ENCODE measurements around the gene NT5C1B.

The NT5C1B gene

GRCh38 chr2:18614041-18614440 lies 24.7 kb upstream of the NT5C1B start:
- H3K27ac ChIP-seq (ENCODE audit: low read depth, low read length), result no peak overlapping the region
- H3K9ac ChIP-seq (ENCODE audit: low read length), result no peak overlapping the region
- H3K9me3 ChIP-seq (ENCODE audit: low read length), result no peaks in the 10 kb centered on the region
- no peaks in the 10 kb centered on the region for H3K27me3 ChIP-seq (ENCODE audit: control insufficient read depth in 1 of 2, insufficient read depth in 2 of 2, low read length in 2 of 2)
- no peaks in the 10 kb centered on the region for H3K4me1 ChIP-seq (ENCODE audit: insufficient read depth, low read length)
- H3K36me3 ChIP-seq (ENCODE audit: insufficient read depth, low read length), result no peaks in the 10 kb centered on the region
- H3K4me3 ChIP-seq (ENCODE audit: low read depth in 1 of 2, low read length in 2 of 2), result no peak overlapping the region

- Histone ChIP-seq H3K9ac (ENCODE audit: low read length) (no peak overlapping the region), H3K4me1 (ENCODE audit: insufficient read depth, low read length) (no peaks in the 10 kb centered on the region), H3K9me3 (ENCODE audit: low read length) (no peaks in the 10 kb centered on the region), H3K4me3 (ENCODE audit: low read depth in 1 of 2, low read length in 2 of 2) (no peak overlapping the region), H3K36me3 (ENCODE audit: insufficient read depth, low read length) (no peaks in the 10 kb centered on the region), H3K27ac (ENCODE audit: low read depth, low read length) (no peak overlapping the region), H3K27me3 (ENCODE audit: control insufficient read depth in 1 of 2, insufficient read depth in 2 of 2, low read length in 2 of 2) (no peaks in the 10 kb centered on the region)
Measured at GRCh38 chr2:18612133-18612532, 22.8 kb upstream of the NT5C1B start.

GRCh38 chr2:18611604-18612003 lies 22.2 kb upstream of the NT5C1B start:
- Histone ChIP-seq H3K27ac (ENCODE audit: low read depth, low read length) (no peak overlapping the region), H3K9me3 (ENCODE audit: low read length) (no peaks in the 10 kb centered on the region), H3K4me1 (ENCODE audit: insufficient read depth, low read length) (no peaks in the 10 kb centered on the region), H3K9ac (ENCODE audit: low read length) (no peak overlapping the region), H3K4me3 (ENCODE audit: low read depth in 1 of 2, low read length in 2 of 2) (no peak overlapping the region), H3K27me3 (ENCODE audit: control insufficient read depth in 1 of 2, insufficient read depth in 2 of 2, low read length in 2 of 2) (no peaks in the 10 kb centered on the region), H3K36me3 (ENCODE audit: insufficient read depth, low read length) (no peaks in the 10 kb centered on the region)

- no peaks in the 10 kb centered on the region for H3K4me1 ChIP-seq (ENCODE audit: insufficient read depth, low read length)
- no peaks in the 10 kb centered on the region for H3K9me3 ChIP-seq (ENCODE audit: low read length)
- no peaks in the 10 kb centered on the region for H3K27me3 ChIP-seq (ENCODE audit: control insufficient read depth in 1 of 2, insufficient read depth in 2 of 2, low read length in 2 of 2)
- H3K27ac ChIP-seq (ENCODE audit: low read depth, low read length), result no peak overlapping the region
- H3K4me3 ChIP-seq (ENCODE audit: low read depth in 1 of 2, low read length in 2 of 2), result no peak overlapping the region
- H3K9ac ChIP-seq (ENCODE audit: low read length), result no peak overlapping the region
- no peaks in the 10 kb centered on the region for H3K36me3 ChIP-seq (ENCODE audit: insufficient read depth, low read length)
Measured at GRCh38 chr2:18611184-18611583, 21.8 kb upstream of the NT5C1B start.

GRCh38 chr2:18610651-18611050 lies 21.3 kb upstream of the NT5C1B start:
- no peaks in the 10 kb centered on the region for H3K36me3 ChIP-seq (ENCODE audit: insufficient read depth, low read length)
- no peaks in the 10 kb centered on the region for H3K4me1 ChIP-seq (ENCODE audit: insufficient read depth, low read length)
- H3K27me3 ChIP-seq (ENCODE audit: control insufficient read depth in 1 of 2, insufficient read depth in 2 of 2, low read length in 2 of 2), result no peaks in the 10 kb centered on the region
- no peaks in the 10 kb centered on the region for H3K9me3 ChIP-seq (ENCODE audit: low read length)
- no peak overlapping the region for H3K9ac ChIP-seq (ENCODE audit: low read length)
- no peak overlapping the region for H3K4me3 ChIP-seq (ENCODE audit: low read depth in 1 of 2, low read length in 2 of 2)
- H3K27ac ChIP-seq (ENCODE audit: low read depth, low read length), result no peak overlapping the region

GRCh38 chr2:18610090-18610489 lies 20.7 kb upstream of the NT5C1B start:
- no peaks in the 10 kb centered on the region for H3K36me3 ChIP-seq (ENCODE audit: insufficient read depth, low read length)
- no peaks in the 10 kb centered on the region for H3K9me3 ChIP-seq (ENCODE audit: low read length)
- no peak overlapping the region for H3K9ac ChIP-seq (ENCODE audit: low read length)
- no peak overlapping the region for H3K4me3 ChIP-seq (ENCODE audit: low read depth in 1 of 2, low read length in 2 of 2)
- H3K27me3 ChIP-seq (ENCODE audit: control insufficient read depth in 1 of 2, insufficient read depth in 2 of 2, low read length in 2 of 2), result no peaks in the 10 kb centered on the region
- H3K4me1 ChIP-seq (ENCODE audit: insufficient read depth, low read length), result no peaks in the 10 kb centered on the region
- no peak overlapping the region for H3K27ac ChIP-seq (ENCODE audit: low read depth, low read length)

GRCh38 chr2:18605115-18605514 lies 15.7 kb upstream of the NT5C1B start:
- no peaks in the 10 kb centered on the region for H3K4me1 ChIP-seq (ENCODE audit: insufficient read depth, low read length)
- H3K9ac ChIP-seq (ENCODE audit: low read length), result no peak overlapping the region
- H3K36me3 ChIP-seq (ENCODE audit: insufficient read depth, low read length), result no peaks in the 10 kb centered on the region
- H3K4me3 ChIP-seq (ENCODE audit: low read depth in 1 of 2, low read length in 2 of 2), result no peak overlapping the region
- no peaks in the 10 kb centered on the region for H3K27me3 ChIP-seq (ENCODE audit: control insufficient read depth in 1 of 2, insufficient read depth in 2 of 2, low read length in 2 of 2)
- H3K9me3 ChIP-seq (ENCODE audit: low read length), result no peaks in the 10 kb centered on the region
- H3K27ac ChIP-seq (ENCODE audit: low read depth, low read length), result no peak overlapping the region

DNA sequence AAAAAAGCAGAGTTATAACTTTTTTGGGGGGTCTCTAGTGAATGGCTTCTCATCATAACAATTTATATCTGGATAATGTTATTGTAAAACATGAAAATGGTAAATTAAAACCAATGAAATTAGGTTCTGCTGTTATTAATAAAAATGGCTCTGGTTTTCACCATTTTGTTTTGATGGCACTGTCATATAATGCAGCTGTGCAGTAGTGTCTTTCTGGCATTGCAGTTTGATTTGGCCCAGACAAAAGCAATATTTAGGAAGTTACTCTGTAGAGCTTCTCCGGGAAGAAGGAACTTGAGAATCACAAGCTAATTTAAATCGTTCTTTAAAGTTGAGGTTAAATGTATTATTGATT lies 15.1 kb upstream of the NT5C1B start:
- Histone ChIP-seq H3K4me1 (ENCODE audit: insufficient read depth, low read length) (no peaks in the 10 kb centered on the region), H3K9ac (ENCODE audit: low read length) (no peak overlapping the region)

GRCh38 chr2:18603854-18604530 lies 14.6 kb upstream of the NT5C1B start:
- no peaks in the 10 kb centered on the region for H3K9me3 ChIP-seq (ENCODE audit: low read length)
- no peak overlapping the region for H3K27ac ChIP-seq (ENCODE audit: low read depth, low read length)
- no peak overlapping the region for H3K4me3 ChIP-seq (ENCODE audit: low read depth in 1 of 2, low read length in 2 of 2)
- no peak overlapping the region for H3K9ac ChIP-seq (ENCODE audit: low read length)
- no peaks in the 10 kb centered on the region for H3K27me3 ChIP-seq (ENCODE audit: control insufficient read depth in 1 of 2, insufficient read depth in 2 of 2, low read length in 2 of 2)
- H3K4me1 ChIP-seq (ENCODE audit: insufficient read depth, low read length), result no peaks in the 10 kb centered on the region
- H3K36me3 ChIP-seq (ENCODE audit: insufficient read depth, low read length), result no peaks in the 10 kb centered on the region

More for the DNA sequence above, 15.1 kb upstream of the NT5C1B start:
- Histone ChIP-seq H3K9me3 (ENCODE audit: low read length) (no peaks in the 10 kb centered on the region), H3K27ac (ENCODE audit: low read depth, low read length) (no peak overlapping the region), H3K27me3 (ENCODE audit: control insufficient read depth in 1 of 2, insufficient read depth in 2 of 2, low read length in 2 of 2) (no peaks in the 10 kb centered on the region), H3K4me3 (ENCODE audit: low read depth in 1 of 2, low read length in 2 of 2) (no peak overlapping the region), H3K36me3 (ENCODE audit: insufficient read depth, low read length) (no peaks in the 10 kb centered on the region)

DNA sequence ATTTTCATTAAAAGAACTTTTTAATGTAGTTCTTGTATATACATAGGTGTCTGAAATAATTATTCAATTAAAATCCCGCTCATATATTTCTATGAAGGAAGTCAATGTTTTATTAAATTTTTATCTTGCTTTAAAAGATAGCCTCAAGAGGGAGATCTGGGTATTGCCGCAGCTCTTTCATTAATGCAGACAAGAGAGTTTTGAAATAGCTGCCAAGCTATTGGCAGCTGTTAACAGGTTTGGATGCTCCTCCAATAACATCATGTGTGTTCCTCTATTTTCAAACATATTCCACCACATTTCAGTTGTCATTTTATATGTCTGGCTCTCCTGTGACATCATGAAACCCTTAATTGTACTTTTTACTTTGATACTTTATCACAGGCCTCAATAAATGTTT lies 12.9 kb upstream of the NT5C1B start:
- Histone ChIP-seq H3K27ac (ENCODE audit: low read depth, low read length) (no peak overlapping the region), H3K4me1 (ENCODE audit: insufficient read depth, low read length) (no peaks in the 10 kb centered on the region), H3K4me3 (ENCODE audit: low read depth in 1 of 2, low read length in 2 of 2) (no peak overlapping the region), H3K9ac (ENCODE audit: low read length) (no peak overlapping the region), H3K27me3 (ENCODE audit: control insufficient read depth in 1 of 2, insufficient read depth in 2 of 2, low read length in 2 of 2) (no peaks in the 10 kb centered on the region), H3K36me3 (ENCODE audit: insufficient read depth, low read length) (no peaks in the 10 kb centered on the region), H3K9me3 (ENCODE audit: low read length) (no peaks in the 10 kb centered on the region)

- Histone ChIP-seq H3K4me3 (ENCODE audit: low read depth in 1 of 2, low read length in 2 of 2) (no peak overlapping the region), H3K27ac (ENCODE audit: low read depth, low read length) (no peak overlapping the region), H3K9ac (ENCODE audit: low read length) (no peak overlapping the region), H3K4me1 (ENCODE audit: insufficient read depth, low read length) (no peaks in the 10 kb centered on the region), H3K36me3 (ENCODE audit: insufficient read depth, low read length) (no peaks in the 10 kb centered on the region), H3K27me3 (ENCODE audit: control insufficient read depth in 1 of 2, insufficient read depth in 2 of 2, low read length in 2 of 2) (no peaks in the 10 kb centered on the region), H3K9me3 (ENCODE audit: low read length) (no peaks in the 10 kb centered on the region)
Measured at GRCh38 chr2:18600255-18600613, 10.9 kb upstream of the NT5C1B start.

GRCh38 chr2:18599509-18600254 lies 10.3 kb upstream of the NT5C1B start:
- Histone ChIP-seq H3K9me3 (ENCODE audit: low read length) (no peaks in the 10 kb centered on the region), H3K27ac (ENCODE audit: low read depth, low read length) (no peak overlapping the region)

More at GRCh38 chr2:18599509-18600254, 10.3 kb upstream of the NT5C1B start:
- no peak overlapping the region for H3K9ac ChIP-seq (ENCODE audit: low read length)
- H3K36me3 ChIP-seq (ENCODE audit: insufficient read depth, low read length), result no peaks in the 10 kb centered on the region
- H3K4me1 ChIP-seq (ENCODE audit: insufficient read depth, low read length), result no peaks in the 10 kb centered on the region
- H3K4me3 ChIP-seq (ENCODE audit: low read depth in 1 of 2, low read length in 2 of 2), result no peak overlapping the region
- H3K27me3 ChIP-seq (ENCODE audit: control insufficient read depth in 1 of 2, insufficient read depth in 2 of 2, low read length in 2 of 2), result no peaks in the 10 kb centered on the region
